Upper lobe of left lung (tissue), 6 donors: ENCODE results near the gene SPINDOC. TPM values are rescaled to one million over a fixed set of nuclear protein-coding genes. Genes with fewer than 3 reads are reported as not detected.

Experiments
- ATAC-seq, 2 donors: fragments of 200-7000 bp; cut with Tn5 transposase; one replicate each; pipeline ENCODE4 v1.9.1; 2022; ENCODE audit warnings: mild to moderate bottlenecking in 2 of 2, moderate library complexity in 2 of 2; ENCODE audit not compliant: low FRiP score in 2 of 2
- DNase-seq, 2 donors: peaks; one replicate each; pipeline ENCODE4 v3.0.0-alpha.2; 2019 to 2020
- H3K27ac ChIP-seq, 4 donors: fragments of 200-600 bp; sonication (generic); one replicate each; pipeline ENCODE4 v1.5.1; 2016 to 2019
- H3K27me3 ChIP-seq, 4 donors: fragments of 200-600 bp; sonication (generic); one replicate each; pipeline ENCODE4 v1.5.1; 2017 to 2019
- H3K36me3 ChIP-seq, 4 donors: fragments of 200-600 bp; sonication (generic); one replicate each; pipeline ENCODE4 v1.5.1; 2016 to 2019
- H3K4me1 ChIP-seq, 4 donors: fragments of 200-600 bp; sonication (generic); one replicate each; pipeline ENCODE4 v1.5.1; 2018 to 2019
- H3K4me3 ChIP-seq, 4 donors: fragments of 200-600 bp; sonication (generic); one replicate each; pipeline ENCODE4 v1.5.1; 2017 to 2019; ENCODE audit warnings: mild to moderate bottlenecking in 2 of 4, moderate library complexity in 1 of 4
- H3K9me3 ChIP-seq, 4 donors: fragments of 200-600 bp; sonication (generic); one replicate each; pipeline ENCODE4 v1.5.1; 2018 to 2019
- EP300 ChIP-seq, 4 donors: sonication (generic); formaldehyde crosslinking; IDR thresholded peaks; one replicate each; pipeline ENCODE4 v1.5.1; 2017; ENCODE audit warnings: antibody characterized with exemption in 4 of 4, control low read depth in 2 of 4
- POLR2A ChIP-seq, 4 donors: fragments of 450-650 bp; IDR thresholded peaks; one replicate each; pipeline ENCODE4 v1.5.1; 2016 to 2017; ENCODE audit warnings: antibody characterized with exemption in 4 of 4, mild to moderate bottlenecking in 2 of 4
- POLR2AphosphoS5 ChIP-seq, 2 donors: sonication (generic); formaldehyde crosslinking; IDR thresholded peaks; one replicate each; pipeline ENCODE4 v1.5.1; 2017; ENCODE audit warnings: antibody characterized with exemption in 2 of 2
- WGBS, 2 donors: methylation state at CpG; one replicate each; pipeline ENCODE4 v1.1.5; 2017 to 2018; 5-methylcytosine and 5-hydroxymethylcytosine counted together
- total RNA-seq, 6 donors: library from RNA; depleted of rRNA in 4 of 6; stranded (reverse); fragments of >200 nt in 4 of 6; gene quantifications; one replicate each; pipeline versions ENCODE4 v1.1.0 to v1.2.1, GENCODE V29; 2016 to 2021
- TF ChIP-seq, protein P1 (sequence below), 6 experiments: fragments of 450-650 bp in 4 of 6; fragments of 200-600 bp in 2 of 6; sonication (generic) in 2 of 6; IDR thresholded peaks; one replicate each; pipeline ENCODE4 v1.5.1; 2016 to 2019; ENCODE audit warnings: antibody characterized with exemption in 6 of 6
- donor health status: DM: no; HTN: no; CAD: no; lungs with moderate emphysema.
- donor health status: DM: no; HTN: yes; CAD: no; lungs with severe emphysema.

Gene SPINDOC
- total RNA-seq, 6 donors from 2014 or later, result 9.0 to 22.5 (median 16.3) TPM

DNA sequence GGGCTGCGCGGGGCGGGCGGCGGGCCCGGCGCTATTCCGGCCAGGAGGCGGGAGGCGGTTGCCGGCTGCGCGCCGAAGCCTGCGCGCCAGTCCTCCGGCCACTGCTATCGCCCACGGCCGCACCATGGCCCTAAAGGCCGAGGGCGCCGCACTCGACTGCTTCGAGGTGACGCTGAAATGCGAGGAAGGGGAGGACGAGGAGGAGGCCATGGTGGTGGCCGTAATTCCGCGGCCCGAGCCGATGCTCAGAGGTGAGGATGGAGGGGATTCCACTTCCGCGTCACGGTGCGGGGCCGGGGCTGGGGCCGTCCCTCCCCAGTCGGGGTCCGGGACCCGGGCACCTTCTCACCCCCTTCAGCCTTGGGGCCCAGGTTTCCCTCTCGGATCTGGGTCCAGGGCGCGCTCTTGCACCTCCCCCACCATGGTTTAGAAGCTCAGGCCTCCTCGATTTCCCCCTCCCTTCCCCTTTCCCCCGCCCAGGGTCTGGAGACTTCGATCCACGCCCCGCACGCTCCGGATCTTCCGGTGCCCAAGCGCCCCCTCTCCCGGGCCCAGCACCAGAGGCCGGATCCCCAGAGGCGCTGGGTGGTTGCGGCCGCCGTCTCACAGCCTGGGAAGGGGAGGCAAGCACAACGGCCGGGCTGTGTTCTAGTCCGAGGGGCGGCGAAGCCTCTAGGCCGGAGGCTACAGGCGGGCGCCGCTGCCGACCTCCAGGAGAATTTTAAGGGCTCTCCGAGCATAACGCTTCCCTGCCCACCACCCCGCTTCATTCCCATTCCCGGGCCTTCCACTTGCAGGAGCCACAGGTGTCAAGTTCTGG is 517 bp downstream of the SPINDOC start:
- ATAC-seq (peak; percentile 16 to 79), DNase-seq (peak; percentile 49 to 87)
- Histone ChIP-seq H3K27me3 (no peaks in the 10 kb centered on the region), H3K36me3 (peaks cover 3 to 17% (median 12%) of the 10 kb centered on the region in 4 donors), H3K4me3 (peak overlapping the region; percentile 94 to 97 (median 95)), H3K9me3 (no peaks in the 10 kb centered on the region), H3K4me1 (peaks cover 17 to 36% (median 20%) of the 10 kb centered on the region in 4 donors), H3K27ac (peak overlapping the region; percentile 76 to 94 (median 88))
- WGBS, 2 donors, result 0 to 2% methylated on average over 3 to 17 of the region's 74 CpGs
- TF ChIP-seq POLR2A (IDR thresholded peaks at IDR 0.05), result no peak
- no peak for TF ChIP-seq POLR2AphosphoS5 (IDR thresholded peaks at IDR 0.05)
- no peak for TF ChIP-seq EP300 (IDR thresholded peaks at IDR 0.05)
- TF ChIP-seq, protein P1, sequence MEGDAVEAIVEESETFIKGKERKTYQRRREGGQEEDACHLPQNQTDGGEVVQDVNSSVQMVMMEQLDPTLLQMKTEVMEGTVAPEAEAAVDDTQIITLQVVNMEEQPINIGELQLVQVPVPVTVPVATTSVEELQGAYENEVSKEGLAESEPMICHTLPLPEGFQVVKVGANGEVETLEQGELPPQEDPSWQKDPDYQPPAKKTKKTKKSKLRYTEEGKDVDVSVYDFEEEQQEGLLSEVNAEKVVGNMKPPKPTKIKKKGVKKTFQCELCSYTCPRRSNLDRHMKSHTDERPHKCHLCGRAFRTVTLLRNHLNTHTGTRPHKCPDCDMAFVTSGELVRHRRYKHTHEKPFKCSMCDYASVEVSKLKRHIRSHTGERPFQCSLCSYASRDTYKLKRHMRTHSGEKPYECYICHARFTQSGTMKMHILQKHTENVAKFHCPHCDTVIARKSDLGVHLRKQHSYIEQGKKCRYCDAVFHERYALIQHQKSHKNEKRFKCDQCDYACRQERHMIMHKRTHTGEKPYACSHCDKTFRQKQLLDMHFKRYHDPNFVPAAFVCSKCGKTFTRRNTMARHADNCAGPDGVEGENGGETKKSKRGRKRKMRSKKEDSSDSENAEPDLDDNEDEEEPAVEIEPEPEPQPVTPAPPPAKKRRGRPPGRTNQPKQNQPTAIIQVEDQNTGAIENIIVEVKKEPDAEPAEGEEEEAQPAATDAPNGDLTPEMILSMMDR (IDR thresholded peaks at IDR 0.05), result peak in 1 of 6 experiments; percentile 1

DNA sequence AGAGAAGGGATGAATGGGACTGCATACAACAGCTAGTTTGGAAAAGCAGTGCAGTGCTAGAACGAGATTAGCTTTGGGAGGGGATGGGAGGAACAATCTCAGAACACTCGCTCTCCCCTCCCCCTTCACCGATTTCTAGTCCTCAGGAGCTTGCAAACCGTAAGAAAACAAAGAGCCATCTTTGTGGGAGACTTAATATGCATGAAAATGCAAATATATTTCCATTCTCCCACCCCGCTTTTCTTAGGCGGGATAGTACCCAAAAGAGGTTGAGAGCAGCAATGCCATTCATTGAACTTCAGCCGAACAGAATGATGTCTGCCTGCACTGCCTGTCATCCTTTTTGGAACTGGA is 1.1 kb downstream of the SPINDOC start:
- ATAC-seq (no peak), DNase-seq (no peak)
- Histone ChIP-seq H3K27ac (peak overlapping the region in 3 of 4 donors; percentile 86 to 94 (median 91)), H3K4me3 (peak overlapping the region; percentile 94 to 97 (median 95)), H3K27me3 (no peaks in the 10 kb centered on the region), H3K4me1 (peaks cover 17 to 36% (median 20%) of the 10 kb centered on the region in 4 donors), H3K36me3 (peaks cover 4 to 22% (median 18%) of the 10 kb centered on the region in 4 donors), H3K9me3 (no peaks in the 10 kb centered on the region)
- TF ChIP-seq, protein P1 (IDR thresholded peaks at IDR 0.05), result no peak
- TF ChIP-seq POLR2A (IDR thresholded peaks at IDR 0.05), result no peak
- no peak for TF ChIP-seq POLR2AphosphoS5 (IDR thresholded peaks at IDR 0.05)
- no peak for TF ChIP-seq EP300 (IDR thresholded peaks at IDR 0.05)
- 18 to 28% methylated on average over 7 of the region's 7 CpGs for WGBS, 2 donors

DNA sequence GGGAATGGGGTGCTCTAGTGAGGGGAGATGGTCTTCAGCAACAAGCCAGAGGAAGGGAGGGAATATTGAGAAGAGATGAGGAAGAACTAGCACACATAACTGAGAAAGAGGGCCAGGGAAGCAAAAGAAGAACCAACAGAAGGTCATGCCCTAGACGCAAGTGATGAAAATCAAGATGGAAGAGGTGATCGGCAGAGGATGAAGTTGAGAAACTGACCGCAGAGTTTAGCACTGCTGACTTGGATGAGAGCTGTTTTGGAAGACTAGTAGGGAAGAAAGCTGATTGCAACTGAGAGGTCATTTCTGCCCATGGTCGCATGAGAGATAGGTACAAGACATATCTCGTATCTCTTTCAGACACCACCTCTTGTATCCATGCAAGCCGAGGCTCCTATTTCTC is 2.9 kb downstream of the SPINDOC start:
- TF ChIP-seq POLR2A (IDR thresholded peaks at IDR 0.05) (no peak), POLR2AphosphoS5 (IDR thresholded peaks at IDR 0.05) (no peak), EP300 (IDR thresholded peaks at IDR 0.05) (no peak)
- TF ChIP-seq, protein P1 (IDR thresholded peaks at IDR 0.05), result no peak
- Histone ChIP-seq H3K27me3 (no peaks in the 10 kb centered on the region), H3K27ac (no peak overlapping the region), H3K4me1 (peaks cover 17 to 36% (median 20%) of the 10 kb centered on the region in 4 donors), H3K9me3 (no peaks in the 10 kb centered on the region), H3K4me3 (no peak overlapping the region), H3K36me3 (peaks cover 4 to 39% (median 30%) of the 10 kb centered on the region in 4 donors)
- no peak for DNase-seq
- 81 to 88% methylated on average over 6 of the region's 6 CpGs for WGBS, 2 donors
- ATAC-seq, result no peak

DNA sequence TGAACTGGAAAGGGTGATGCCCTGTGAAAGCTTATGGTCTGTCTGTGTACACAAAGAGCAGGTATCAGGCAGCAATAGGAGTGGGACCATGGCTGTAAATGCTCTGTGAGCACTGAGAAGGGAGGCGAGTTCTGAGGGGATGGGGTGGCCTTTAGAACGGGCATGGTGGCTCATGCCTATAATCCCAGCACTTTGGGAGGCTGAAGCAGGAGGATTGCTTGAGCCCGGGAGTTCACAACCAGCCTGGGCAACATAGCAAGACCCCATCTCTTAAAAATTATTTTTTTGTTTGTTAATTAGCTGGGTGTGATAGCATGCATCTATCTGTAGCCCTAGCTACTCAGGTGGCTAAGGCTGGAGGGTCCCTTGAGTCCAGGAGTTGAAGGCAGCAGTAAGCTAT is 3.5 kb downstream of the SPINDOC start:
- no peak for ATAC-seq
- no peak for TF ChIP-seq EP300 (IDR thresholded peaks at IDR 0.05)
- TF ChIP-seq POLR2A (IDR thresholded peaks at IDR 0.05), result no peak
- TF ChIP-seq POLR2AphosphoS5 (IDR thresholded peaks at IDR 0.05), result no peak
- TF ChIP-seq, protein P1 (IDR thresholded peaks at IDR 0.05), result no peak
- H3K36me3 ChIP-seq, result peaks cover 4 to 45% (median 36%) of the 10 kb centered on the region in 4 donors
- H3K4me3 ChIP-seq, result no peak overlapping the region
- H3K4me1 ChIP-seq, result peaks cover 17 to 36% (median 20%) of the 10 kb centered on the region in 4 donors
- no peaks in the 10 kb centered on the region for H3K27me3 ChIP-seq
- no peak overlapping the region for H3K27ac ChIP-seq
- 94% methylated on average over 3 of the region's 3 CpGs; no CpG with 5 or more reads in 1 of the 2 donors for WGBS, 2 donors
- no peak for DNase-seq
- no peaks in the 10 kb centered on the region for H3K9me3 ChIP-seq
